Measurements from ENCODE around the gene AKAP6.

GRCh38 chr14:32720927-32721326 lies 391.8 kb downstream of the AKAP6 start:
- TF ChIP-seq REST (IDR thresholded peaks at IDR 0.05) = no peak
- TF ChIP-seq CTCF (IDR thresholded peaks at IDR 0.05; ENCODE audit: low read depth, low read length, missing input control) = no peak
- no peak for TF ChIP-seq TAF1 (conservative IDR thresholded peaks at IDR 0.05)
- TF ChIP-seq FOXA1 (IDR thresholded peaks at IDR 0.05) = no peak
- TF ChIP-seq NR2F2 (IDR thresholded peaks at IDR 0.05) = no peak
- TF ChIP-seq EGR1 (IDR thresholded peaks at IDR 0.05; ENCODE audit: low read depth in 2 of 2) = no peak
- TF ChIP-seq GABPA (IDR thresholded peaks at IDR 0.05 in 1 of 2, conservative IDR thresholded peaks at IDR 0.05 in 1 of 2) = no peak
